Measurements from ENCODE around the gene KRTAP10-4.
"Not testable (repeated sequence)": the region's sequence is repeated elsewhere in the genome, so short reads cannot be mapped to it uniquely, and the experiment has no call there.

Gene KRTAP10-4

DNA sequence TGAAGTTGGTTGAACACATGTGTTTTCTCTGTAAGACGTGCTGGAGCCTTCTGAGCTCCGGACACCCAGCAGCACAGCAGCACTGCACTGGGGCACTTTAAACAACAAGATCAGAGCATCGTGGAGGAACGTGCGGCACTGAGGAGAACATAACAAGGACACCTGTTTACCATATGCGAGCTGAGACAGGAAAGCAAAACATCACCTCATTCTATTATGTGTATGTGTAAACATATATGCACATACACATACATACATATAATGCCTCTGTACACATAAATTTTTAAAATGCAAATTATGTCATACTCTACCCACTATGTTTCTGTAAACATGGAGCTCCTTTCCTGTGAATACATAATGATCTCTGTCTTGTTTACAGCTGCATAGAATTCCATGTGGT, 22.0 kb downstream of the KRTAP10-4 start:
- DNase-seq, result no peak
- peaks cover 0 to 5% (median 0%) of the 10 kb centered on the region in 3 donors for H3K9me3 ChIP-seq
- TF ChIP-seq, protein P1, sequence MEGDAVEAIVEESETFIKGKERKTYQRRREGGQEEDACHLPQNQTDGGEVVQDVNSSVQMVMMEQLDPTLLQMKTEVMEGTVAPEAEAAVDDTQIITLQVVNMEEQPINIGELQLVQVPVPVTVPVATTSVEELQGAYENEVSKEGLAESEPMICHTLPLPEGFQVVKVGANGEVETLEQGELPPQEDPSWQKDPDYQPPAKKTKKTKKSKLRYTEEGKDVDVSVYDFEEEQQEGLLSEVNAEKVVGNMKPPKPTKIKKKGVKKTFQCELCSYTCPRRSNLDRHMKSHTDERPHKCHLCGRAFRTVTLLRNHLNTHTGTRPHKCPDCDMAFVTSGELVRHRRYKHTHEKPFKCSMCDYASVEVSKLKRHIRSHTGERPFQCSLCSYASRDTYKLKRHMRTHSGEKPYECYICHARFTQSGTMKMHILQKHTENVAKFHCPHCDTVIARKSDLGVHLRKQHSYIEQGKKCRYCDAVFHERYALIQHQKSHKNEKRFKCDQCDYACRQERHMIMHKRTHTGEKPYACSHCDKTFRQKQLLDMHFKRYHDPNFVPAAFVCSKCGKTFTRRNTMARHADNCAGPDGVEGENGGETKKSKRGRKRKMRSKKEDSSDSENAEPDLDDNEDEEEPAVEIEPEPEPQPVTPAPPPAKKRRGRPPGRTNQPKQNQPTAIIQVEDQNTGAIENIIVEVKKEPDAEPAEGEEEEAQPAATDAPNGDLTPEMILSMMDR (IDR thresholded peaks at IDR 0.05), result no peak
- H3K4me3 ChIP-seq, result no peak overlapping the region
- intact Hi-C loops (cut with DNase I; ENCODE audit: low total_unique reads), result no loop called here
- no peaks in the 10 kb centered on the region for H3K36me3 ChIP-seq
- no peak overlapping the region for H3K27ac ChIP-seq
- H3K27me3 ChIP-seq, result peaks cover 0 to 20% of the 10 kb centered on the region in 2 donors
- no peaks in the 10 kb centered on the region for H3K4me1 ChIP-seq

DNA sequence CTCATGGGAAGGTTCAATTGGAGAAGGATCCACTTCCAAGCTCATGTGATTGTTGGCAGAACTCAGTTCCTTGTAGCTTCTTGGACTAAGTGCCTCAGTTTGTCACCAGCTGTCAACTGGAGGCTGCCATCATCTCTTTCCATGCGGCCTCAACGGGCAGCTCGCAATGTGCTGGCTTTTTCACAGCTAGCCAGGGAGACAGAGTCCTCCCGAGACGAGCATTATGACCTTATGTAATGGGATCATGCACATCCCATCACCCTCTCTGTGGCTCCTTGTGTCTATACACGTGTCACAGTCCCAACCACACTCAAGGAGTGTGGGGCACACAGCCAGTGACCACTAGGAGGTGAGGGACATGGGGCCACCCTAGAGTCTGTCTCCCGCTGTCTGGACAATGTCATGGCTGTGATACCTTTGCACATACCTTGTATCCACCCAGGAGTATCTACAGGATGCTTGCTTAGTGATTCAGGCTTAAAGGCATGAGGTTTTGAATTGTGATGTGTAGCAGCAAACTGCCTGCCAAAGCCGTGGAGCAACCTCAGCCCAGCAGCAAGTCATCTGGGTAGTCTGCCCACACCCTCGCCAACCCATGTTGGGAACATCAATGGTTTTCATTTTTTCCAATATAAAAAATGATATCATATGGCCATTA, 22.7 kb downstream of the KRTAP10-4 start:
- Histone ChIP-seq H3K9me3 (peaks cover 0 to 5% (median 0%) of the 10 kb centered on the region in 3 donors), H3K4me1 (no peaks in the 10 kb centered on the region), H3K27me3 (peaks cover 0 to 16% of the 10 kb centered on the region in 2 donors), H3K36me3 (no peaks in the 10 kb centered on the region), H3K4me3 (no peak overlapping the region), H3K27ac (no peak overlapping the region)
- intact Hi-C loops (cut with DNase I; ENCODE audit: low total_unique reads), result no loop called here
- DNase-seq, result no peak
- TF ChIP-seq, protein P1 (IDR thresholded peaks at IDR 0.05), result no peak

DNA sequence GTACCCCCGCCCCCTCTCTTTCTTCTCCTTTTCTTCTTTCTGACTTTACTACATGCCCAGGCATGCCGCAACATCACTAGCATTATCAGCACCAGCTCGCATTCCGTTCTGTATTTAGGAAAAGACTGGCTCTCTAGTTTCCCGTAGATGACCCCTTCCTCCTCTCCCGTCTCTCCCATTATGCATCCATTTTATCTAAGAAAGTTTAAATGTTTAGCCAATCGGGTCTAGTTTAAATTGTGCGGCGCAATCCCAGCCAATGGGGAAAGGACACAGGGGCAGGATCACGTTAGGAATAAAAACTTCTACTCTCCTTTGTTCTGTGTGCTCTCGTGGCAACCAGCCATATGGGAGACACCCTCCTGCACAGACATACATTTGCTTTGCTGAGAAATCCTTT, 24.5 kb downstream of the KRTAP10-4 start:
- H3K27ac ChIP-seq, result no peak overlapping the region
- H3K4me1 ChIP-seq, result no peaks in the 10 kb centered on the region
- no peak for DNase-seq
- H3K36me3 ChIP-seq, result no peaks in the 10 kb centered on the region
- H3K27me3 ChIP-seq, result peaks cover 0 to 26% of the 10 kb centered on the region in 2 donors
- intact Hi-C loops (cut with DNase I; ENCODE audit: low total_unique reads), result no loop called here
- peaks cover 0 to 5% (median 0%) of the 10 kb centered on the region in 3 donors for H3K9me3 ChIP-seq
- H3K4me3 ChIP-seq, result no peak overlapping the region
- TF ChIP-seq, protein P1 (IDR thresholded peaks at IDR 0.05), result no peak

DNA sequence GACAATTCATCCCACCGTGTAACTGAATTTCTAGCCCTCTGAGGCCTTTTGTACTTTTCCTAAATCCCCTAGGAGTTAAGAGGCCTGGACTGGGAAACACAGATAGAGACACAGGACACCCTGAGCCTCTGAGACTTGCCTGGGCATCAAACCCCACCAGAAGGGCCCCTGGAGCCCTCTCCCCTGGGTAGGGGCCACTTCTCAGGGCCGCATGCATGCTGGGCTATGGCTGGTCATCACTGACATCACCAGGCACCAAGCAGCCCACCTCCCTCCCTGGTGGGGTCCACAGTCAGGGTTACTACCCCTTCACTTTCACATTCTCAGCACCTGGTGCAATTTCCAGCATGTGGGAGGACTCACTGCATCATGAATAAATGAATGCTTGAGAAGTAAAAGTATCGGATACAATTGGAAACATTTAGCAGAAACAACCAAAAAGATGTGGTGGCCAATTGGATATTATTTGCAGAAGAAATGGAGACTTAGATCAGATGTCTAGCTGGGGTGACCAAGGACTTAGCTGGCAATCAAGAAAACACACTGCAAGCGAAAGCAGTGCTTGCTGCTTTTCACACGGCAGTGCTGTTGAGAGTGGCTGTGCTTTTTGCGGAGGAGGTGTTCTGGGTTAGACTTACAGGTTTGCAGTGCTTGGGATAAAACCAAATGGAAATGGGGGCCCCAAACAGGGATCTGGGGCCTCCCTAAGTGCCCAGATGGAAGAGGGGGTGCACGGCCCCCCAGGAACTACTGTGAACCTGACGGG, 25.9 kb downstream of the KRTAP10-4 start:
- intact Hi-C loops (cut with DNase I; ENCODE audit: low total_unique reads), result no loop called here

DNA sequence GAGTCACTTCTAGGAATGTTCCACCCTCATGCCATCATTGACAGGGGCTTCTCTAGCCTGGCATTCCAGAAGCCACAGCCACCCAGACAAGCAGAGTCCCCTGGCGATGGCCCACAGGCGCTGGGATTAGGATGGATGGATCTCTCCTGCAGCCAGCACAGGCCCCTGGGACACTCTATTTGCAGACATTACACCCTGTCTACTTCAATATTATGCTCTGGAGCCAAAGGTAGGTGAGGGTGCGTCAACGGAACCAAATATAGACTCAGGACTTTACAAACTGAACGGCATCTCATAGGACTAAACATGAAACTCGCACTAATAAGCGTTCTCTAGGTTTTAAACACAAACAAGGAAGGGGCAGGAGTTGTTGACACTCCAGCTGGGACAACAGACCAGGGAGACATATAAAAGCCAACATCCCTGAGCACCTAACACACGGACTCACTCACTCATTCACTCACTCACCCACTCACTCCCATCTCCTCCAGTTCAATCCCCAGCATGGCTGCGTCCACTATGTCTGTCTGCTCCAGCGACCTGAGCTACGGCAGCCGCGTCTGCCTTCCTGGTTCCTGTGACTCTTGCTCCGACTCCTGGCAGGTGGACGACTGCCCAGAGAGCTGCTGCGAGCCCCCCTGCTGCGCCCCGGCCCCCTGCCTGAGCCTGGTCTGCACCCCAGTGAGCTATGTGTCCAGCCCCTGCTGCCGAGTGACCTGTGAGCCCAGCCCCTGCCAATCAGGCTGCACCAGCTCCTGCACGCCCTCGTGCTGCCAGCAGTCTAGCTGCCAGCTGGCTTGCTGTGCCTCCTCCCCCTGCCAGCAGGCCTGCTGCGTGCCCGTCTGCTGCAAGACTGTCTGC, 26.8 kb downstream of the KRTAP10-4 start, which contains the start of gene KRTAP10-7:
TSS of gene KRTAP10-7 (plus strand) at position 480 of the 861 bp plus-strand sequence. CDS start at position 505, 25 bp downstream.
- H3K4me1 ChIP-seq; H3K9me3 ChIP-seq; DNase-seq; H3K4me3 ChIP-seq; H3K27ac ChIP-seq; H3K36me3 ChIP-seq; intact Hi-C loops (cut with DNase I; ENCODE audit: low total_unique reads): not testable (repeated sequence)
- peaks cover 0 to 30% of the 10 kb centered on the region in 2 donors for H3K27me3 ChIP-seq

More for the DNA sequence above, 25.9 kb downstream of the KRTAP10-4 start:
- H3K4me3 ChIP-seq, result no peak overlapping the region
- no peaks in the 10 kb centered on the region for H3K36me3 ChIP-seq
- H3K27me3 ChIP-seq, result peaks cover 0 to 30% of the 10 kb centered on the region in 2 donors
- H3K27ac ChIP-seq, result no peak overlapping the region
- TF ChIP-seq, protein P1 (IDR thresholded peaks at IDR 0.05), result no peak
- no peaks in the 10 kb centered on the region for H3K4me1 ChIP-seq
- DNase-seq, result no peak
- H3K9me3 ChIP-seq, result peaks cover 0 to 5% (median 0%) of the 10 kb centered on the region in 3 donors

DNA sequence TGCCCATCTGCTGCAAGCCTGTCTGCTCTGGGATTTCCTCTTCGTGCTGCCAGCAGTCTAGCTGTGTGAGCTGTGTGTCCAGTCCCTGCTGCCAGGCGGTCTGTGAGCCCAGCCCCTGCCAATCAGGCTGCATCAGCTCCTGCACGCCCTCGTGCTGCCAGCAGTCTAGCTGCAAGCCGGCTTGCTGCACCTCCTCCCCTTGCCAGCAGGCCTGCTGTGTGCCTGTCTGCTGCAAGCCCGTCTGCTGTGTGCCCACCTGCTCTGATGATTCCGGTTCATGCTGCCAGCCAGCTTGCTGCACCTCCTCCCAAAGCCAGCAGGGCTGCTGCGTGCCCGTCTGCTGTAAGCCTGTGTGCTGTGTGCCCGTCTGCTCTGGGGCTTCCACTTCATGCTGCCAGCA, 27.6 kb downstream of the KRTAP10-4 start:
- intact Hi-C loops (cut with DNase I; ENCODE audit: low total_unique reads), result not testable (repeated sequence)
- peaks cover 0 to 30% of the 10 kb centered on the region in 2 donors for H3K27me3 ChIP-seq

More for the DNA sequence above, 27.6 kb downstream of the KRTAP10-4 start:
- not testable (repeated sequence) for DNase-seq, H3K27ac ChIP-seq, H3K4me3 ChIP-seq, H3K9me3 ChIP-seq, H3K36me3 ChIP-seq, H3K4me1 ChIP-seq

Measured in tibial artery (tissue), 4 donors.